Bronchial epithelial cell (primary cell): Measurements from ENCODE around the gene ADAMTS12. TPM values are rescaled to one million over a fixed set of nuclear protein-coding genes. Genes with fewer than 3 reads are reported as not detected.
A peak's percentile ranks its signal among the peaks of the same experiment; 100 is the strongest.

ENCODE experiments used
- DNase-seq: peaks from one replicate; pipeline ENCODE4 v3.0.0-alpha.2; 2010; ENCODE audit warnings: low read depth
- FAIRE-seq: peaks from 2 replicates; lab custom pipeline; 2011; peaks lifted over from hg19 to GRCh38; lab: Jason Lieb, UNC
- H3K27me3 ChIP-seq: 2 replicates; pipeline ENCODE4 v1.5.1; 2011; ENCODE audit warnings: low read length; ENCODE audit not compliant: control insufficient read depth, insufficient read depth
- H3K36me3 ChIP-seq: 2 replicates; pipeline ENCODE4 v1.5.1; 2011; ENCODE audit warnings: low read length; ENCODE audit not compliant: control insufficient read depth, insufficient read depth
- H3K4me3 ChIP-seq: 2 replicates; pipeline ENCODE4 v1.5.1; 2011; ENCODE audit warnings: mild to moderate bottlenecking, low read depth, low read length, control low read depth
- total RNA-seq: library from RNA; depleted of rRNA; stranded (reverse); fragments of >200 nt; gene quantifications from 2 replicates; pipeline ENCODE4 v1.2.1, GENCODE V29; 2014
- TF ChIP-seq, protein P1 (sequence below): IDR thresholded peaks from 2 replicates; pipeline ENCODE4 v1.5.1; 2011; ENCODE audit warnings: mild to moderate bottlenecking, moderate library complexity, low read length, control low read depth, inconsistent platforms; ENCODE audit not compliant: insufficient read depth, severe bottlenecking

The ADAMTS12 gene
- total RNA-seq, 1 donor from 2014 or later, result 0.26 TPM

GRCh38 chr5:33848554-33848953, 43.2 kb downstream of the ADAMTS12 start:
- no peak for FAIRE-seq
- H3K4me3 ChIP-seq, result no peak overlapping the region
- no peaks in the 10 kb centered on the region for H3K27me3 ChIP-seq
- DNase-seq, result no peak
- no peaks in the 10 kb centered on the region for H3K36me3 ChIP-seq
- TF ChIP-seq, protein P1, sequence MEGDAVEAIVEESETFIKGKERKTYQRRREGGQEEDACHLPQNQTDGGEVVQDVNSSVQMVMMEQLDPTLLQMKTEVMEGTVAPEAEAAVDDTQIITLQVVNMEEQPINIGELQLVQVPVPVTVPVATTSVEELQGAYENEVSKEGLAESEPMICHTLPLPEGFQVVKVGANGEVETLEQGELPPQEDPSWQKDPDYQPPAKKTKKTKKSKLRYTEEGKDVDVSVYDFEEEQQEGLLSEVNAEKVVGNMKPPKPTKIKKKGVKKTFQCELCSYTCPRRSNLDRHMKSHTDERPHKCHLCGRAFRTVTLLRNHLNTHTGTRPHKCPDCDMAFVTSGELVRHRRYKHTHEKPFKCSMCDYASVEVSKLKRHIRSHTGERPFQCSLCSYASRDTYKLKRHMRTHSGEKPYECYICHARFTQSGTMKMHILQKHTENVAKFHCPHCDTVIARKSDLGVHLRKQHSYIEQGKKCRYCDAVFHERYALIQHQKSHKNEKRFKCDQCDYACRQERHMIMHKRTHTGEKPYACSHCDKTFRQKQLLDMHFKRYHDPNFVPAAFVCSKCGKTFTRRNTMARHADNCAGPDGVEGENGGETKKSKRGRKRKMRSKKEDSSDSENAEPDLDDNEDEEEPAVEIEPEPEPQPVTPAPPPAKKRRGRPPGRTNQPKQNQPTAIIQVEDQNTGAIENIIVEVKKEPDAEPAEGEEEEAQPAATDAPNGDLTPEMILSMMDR, result no peak

- no peak for DNase-seq
- no peak for FAIRE-seq
- Histone ChIP-seq H3K27me3 (no peaks in the 10 kb centered on the region), H3K4me3 (no peak overlapping the region), H3K36me3 (no peaks in the 10 kb centered on the region)
- TF ChIP-seq, protein P1, result no peak
Measured at GRCh38 chr5:33846851-33847250, 44.9 kb downstream of the ADAMTS12 start.

GRCh38 chr5:33843579-33843978, 48.2 kb downstream of the ADAMTS12 start:
- Histone ChIP-seq H3K36me3 (no peaks in the 10 kb centered on the region), H3K4me3 (no peak overlapping the region), H3K27me3 (no peaks in the 10 kb centered on the region)
- peak; percentile 41 for DNase-seq
- TF ChIP-seq, protein P1, result no peak
- no peak for FAIRE-seq

DNA sequence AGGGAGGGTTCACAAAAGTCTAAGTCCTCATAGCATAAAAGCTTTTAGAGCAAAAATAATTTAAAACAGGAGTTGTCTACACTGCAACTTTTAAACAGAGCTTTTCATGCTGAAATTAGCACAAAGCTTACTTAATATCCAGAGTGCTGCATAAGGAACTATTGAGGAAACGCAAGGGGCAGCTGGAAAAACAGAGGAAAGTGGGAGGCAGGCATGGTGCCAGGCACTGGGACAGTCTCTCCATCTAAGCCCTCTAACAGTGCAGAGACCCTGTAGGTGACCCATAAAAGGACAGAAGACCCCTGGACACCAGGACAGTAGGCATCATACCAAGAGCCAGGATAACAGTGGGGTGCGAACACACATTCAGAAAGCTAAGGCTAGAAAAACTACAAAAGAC, 49.3 kb downstream of the ADAMTS12 start:
- H3K36me3 ChIP-seq, result no peaks in the 10 kb centered on the region
- TF ChIP-seq, protein P1, result no peak
- FAIRE-seq, result no peak

GRCh38 chr5:33841891-33842290, 49.9 kb downstream of the ADAMTS12 start:
- Histone ChIP-seq H3K36me3 (no peaks in the 10 kb centered on the region), H3K4me3 (no peak overlapping the region), H3K27me3 (no peaks in the 10 kb centered on the region)
- DNase-seq (no peak), FAIRE-seq (peak; percentile 47)
- TF ChIP-seq, protein P1, result no peak

More for the DNA sequence above, 49.3 kb downstream of the ADAMTS12 start:
- Histone ChIP-seq H3K27me3 (no peaks in the 10 kb centered on the region), H3K4me3 (no peak overlapping the region)
- no peak for DNase-seq

GRCh38 chr5:33840927-33841547, 50.8 kb downstream of the ADAMTS12 start:
- Histone ChIP-seq H3K27me3 (no peaks in the 10 kb centered on the region), H3K4me3 (no peak overlapping the region), H3K36me3 (no peaks in the 10 kb centered on the region)
- FAIRE-seq, result no peak
- DNase-seq, result no peak
- TF ChIP-seq, protein P1, result no peak
